Left renal pelvis (tissue), 4 donors: ENCODE measurements around the gene OR4Q3. TPM values are rescaled to one million over a fixed set of nuclear protein-coding genes. Genes with fewer than 3 reads are reported as not detected.
"Not testable (repeated sequence)": the region's sequence is repeated elsewhere in the genome, so short reads cannot be mapped to it uniquely, and the experiment has no call there.

ENCODE experiments used
- DNase-seq, 4 donors: peaks; one replicate each; pipeline ENCODE4 v3.0.0-alpha.2; 2013; ENCODE audit warnings: low read depth in 4 of 4, low spot score in 3 of 4
- polyA plus RNA-seq, 4 donors: library from polyadenylated mRNA; unstranded; fragments of 120-200 nt; gene quantifications; one replicate each; pipeline ENCODE4 v1.2.1, GENCODE V29; 2013; ENCODE audit not compliant: insufficient read length in 4 of 4

OR4Q3 gene
- polyA plus RNA-seq: not detected

- no peak for DNase-seq
Measured at GRCh38 chr14:19743256-19743655, at the start of gene OR4Q3. TSS of gene OR4Q3 (plus strand) at chr14:19743571.

- DNase-seq: no peak
Measured at GRCh38 chr14:19729359-19729758, 14.0 kb upstream of the OR4Q3 start.

GRCh38 chr14:19729763-19730162 lies 13.6 kb upstream of the OR4Q3 start:
- DNase-seq: no peak

GRCh38 chr14:19733893-19734292 lies 9.5 kb upstream of the OR4Q3 start:
- not testable (repeated sequence) for DNase-seq

GRCh38 chr14:19752316-19752715 lies 8.9 kb downstream of the OR4Q3 start:
- not testable (repeated sequence) for DNase-seq

GRCh38 chr14:19754172-19754571 lies 10.8 kb downstream of the OR4Q3 start:
- no peak for DNase-seq

- DNase-seq: not testable (repeated sequence)
Measured at GRCh38 chr14:19771491-19771890, 28.1 kb downstream of the OR4Q3 start.

- no peak for DNase-seq
Measured at GRCh38 chr14:19771895-19772430, 28.6 kb downstream of the OR4Q3 start.

GRCh38 chr14:19772454-19772853 lies 29.1 kb downstream of the OR4Q3 start:
- DNase-seq: not testable (repeated sequence)

- DNase-seq: not testable (repeated sequence)
Measured at GRCh38 chr14:19773204-19773603, 29.8 kb downstream of the OR4Q3 start, which contains the start of gene OR4M1. TSS of gene OR4M1 (plus strand) at chr14:19773504. CDS start at chr14:19780323, 6,819 bp downstream.

- no peak for DNase-seq
Measured at GRCh38 chr14:19775587-19775986, 32.2 kb downstream of the OR4Q3 start.

GRCh38 chr14:19785848-19786247 lies 42.5 kb downstream of the OR4Q3 start:
- not testable (repeated sequence) for DNase-seq

GRCh38 chr14:19787318-19787717 lies 43.9 kb downstream of the OR4Q3 start:
- not testable (repeated sequence) for DNase-seq

GRCh38 chr14:19788150-19788549 lies 44.8 kb downstream of the OR4Q3 start:
- not testable (repeated sequence) for DNase-seq

GRCh38 chr14:19796520-19797108 lies 53.2 kb downstream of the OR4Q3 start:
- not testable (repeated sequence) for DNase-seq

Other genes starting within 250 kb of the OR4Q3 start
- not detected for gene OR11H2, start 29.7 kb upstream of the OR4Q3 start, polyA plus RNA-seq
- not detected for gene OR4M1, start 29.9 kb downstream of the OR4Q3 start, polyA plus RNA-seq
- not detected for gene OR4N2, start 60.2 kb downstream of the OR4Q3 start, polyA plus RNA-seq
- gene OR4K2, start 131.6 kb downstream of the OR4Q3 start, polyA plus RNA-seq: not detected
- not detected for gene OR4K5, start 177.0 kb downstream of the OR4Q3 start, polyA plus RNA-seq
- gene OR4K1, start 187.3 kb downstream of the OR4Q3 start, polyA plus RNA-seq: not detected
- not detected for gene OR4K15, start 232.0 kb downstream of the OR4Q3 start, polyA plus RNA-seq